Ishikawa (cell line): ENCODE data around the gene LAGE3.

Source experiments
- CEBPB ChIP-seq: IDR thresholded peaks from 2 replicates; pipeline ENCODE4 v1.6.1; 2012
- CREB1 ChIP-seq: IDR thresholded peaks from 2 replicates; pipeline ENCODE4 v1.6.1; 2012; ENCODE audit warnings: low read depth
- EGR1 ChIP-seq: IDR thresholded peaks from 2 replicates; pipeline ENCODE4 v1.6.1; 2012
- EP300 ChIP-seq: IDR thresholded peaks from 2 replicates; pipeline ENCODE4 v1.6.1; 2012; ENCODE audit warnings: borderline replicate concordance
- FOXM1 ChIP-seq: IDR thresholded peaks from 2 replicates; pipeline ENCODE4 v1.6.1; 2012; ENCODE audit warnings: low read depth, borderline replicate concordance
- NFIC ChIP-seq: IDR thresholded peaks from 2 replicates; pipeline ENCODE4 v1.6.1; 2012
- RAD21 ChIP-seq: IDR thresholded peaks from 2 replicates; pipeline ENCODE4 v1.6.1; 2012; ENCODE audit warnings: low read depth
- TAF1 ChIP-seq: IDR thresholded peaks from 2 replicates; pipeline ENCODE4 v1.6.1; 2012; ENCODE audit warnings: low read depth, mild to moderate bottlenecking
- TCF12 ChIP-seq: IDR thresholded peaks from 2 replicates; pipeline ENCODE4 v1.6.1; 2012; ENCODE audit warnings: low read depth
- TEAD4 ChIP-seq: IDR thresholded peaks from 2 replicates; pipeline ENCODE4 v1.6.1; 2012
- YY1 ChIP-seq: IDR thresholded peaks from 2 replicates; pipeline ENCODE4 v1.6.1; 2012; ENCODE audit warnings: low read depth
- ZBTB7A ChIP-seq: IDR thresholded peaks from 2 replicates; pipeline ENCODE4 v1.6.1; 2012; ENCODE audit warnings: low read depth
- TF ChIP-seq, protein P1 (sequence below): IDR thresholded peaks from 2 replicates; pipeline ENCODE4 v1.6.1; 2012; ENCODE audit warnings: low read depth, mild to moderate bottlenecking
- TF ChIP-seq, protein P2 (sequence below): IDR thresholded peaks from 2 replicates; pipeline ENCODE4 v1.6.1; 2012
- TF ChIP-seq, protein P3 (sequence below): IDR thresholded peaks from 2 replicates; pipeline ENCODE4 v1.6.1; 2012

LAGE3 gene

DNA sequence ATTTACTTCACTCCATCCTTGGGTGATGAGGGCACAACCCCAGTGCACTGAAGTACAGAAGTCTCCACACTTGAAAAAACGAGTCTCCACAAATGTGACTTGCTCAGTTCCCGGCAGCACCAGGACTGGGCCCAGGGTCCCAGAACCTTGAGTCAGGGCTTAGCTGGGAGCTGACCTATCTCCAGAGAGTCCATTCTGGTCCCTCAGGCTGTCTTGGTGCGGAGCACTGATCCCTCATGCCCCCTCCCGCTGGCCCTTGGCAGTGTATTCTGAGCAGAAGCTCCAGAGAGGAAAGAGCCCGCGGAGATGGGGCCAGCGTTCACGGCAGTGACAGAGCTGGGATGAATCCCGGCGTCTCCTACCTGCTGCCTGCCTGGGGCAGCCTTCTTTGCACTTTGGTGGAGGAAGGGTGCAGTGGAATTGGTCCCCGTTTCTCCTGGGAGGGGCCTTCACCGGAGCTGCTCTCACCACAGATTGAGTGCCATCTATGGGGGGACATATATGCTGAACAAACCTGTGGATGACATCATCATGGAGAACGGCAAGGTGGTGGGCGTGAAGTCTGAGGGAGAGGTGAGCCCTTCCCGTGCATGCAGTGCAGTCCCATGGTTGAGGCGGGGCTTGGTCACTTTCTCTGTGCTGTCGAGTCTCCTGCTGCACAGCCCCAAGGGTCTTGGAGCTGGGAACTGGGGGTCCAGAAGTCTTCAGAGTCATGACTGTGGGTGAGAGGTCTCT lies 38.3 kb downstream of the LAGE3 start:
- no peak for TF ChIP-seq FOXM1
- no peak for TF ChIP-seq YY1
- TF ChIP-seq, protein P1, sequence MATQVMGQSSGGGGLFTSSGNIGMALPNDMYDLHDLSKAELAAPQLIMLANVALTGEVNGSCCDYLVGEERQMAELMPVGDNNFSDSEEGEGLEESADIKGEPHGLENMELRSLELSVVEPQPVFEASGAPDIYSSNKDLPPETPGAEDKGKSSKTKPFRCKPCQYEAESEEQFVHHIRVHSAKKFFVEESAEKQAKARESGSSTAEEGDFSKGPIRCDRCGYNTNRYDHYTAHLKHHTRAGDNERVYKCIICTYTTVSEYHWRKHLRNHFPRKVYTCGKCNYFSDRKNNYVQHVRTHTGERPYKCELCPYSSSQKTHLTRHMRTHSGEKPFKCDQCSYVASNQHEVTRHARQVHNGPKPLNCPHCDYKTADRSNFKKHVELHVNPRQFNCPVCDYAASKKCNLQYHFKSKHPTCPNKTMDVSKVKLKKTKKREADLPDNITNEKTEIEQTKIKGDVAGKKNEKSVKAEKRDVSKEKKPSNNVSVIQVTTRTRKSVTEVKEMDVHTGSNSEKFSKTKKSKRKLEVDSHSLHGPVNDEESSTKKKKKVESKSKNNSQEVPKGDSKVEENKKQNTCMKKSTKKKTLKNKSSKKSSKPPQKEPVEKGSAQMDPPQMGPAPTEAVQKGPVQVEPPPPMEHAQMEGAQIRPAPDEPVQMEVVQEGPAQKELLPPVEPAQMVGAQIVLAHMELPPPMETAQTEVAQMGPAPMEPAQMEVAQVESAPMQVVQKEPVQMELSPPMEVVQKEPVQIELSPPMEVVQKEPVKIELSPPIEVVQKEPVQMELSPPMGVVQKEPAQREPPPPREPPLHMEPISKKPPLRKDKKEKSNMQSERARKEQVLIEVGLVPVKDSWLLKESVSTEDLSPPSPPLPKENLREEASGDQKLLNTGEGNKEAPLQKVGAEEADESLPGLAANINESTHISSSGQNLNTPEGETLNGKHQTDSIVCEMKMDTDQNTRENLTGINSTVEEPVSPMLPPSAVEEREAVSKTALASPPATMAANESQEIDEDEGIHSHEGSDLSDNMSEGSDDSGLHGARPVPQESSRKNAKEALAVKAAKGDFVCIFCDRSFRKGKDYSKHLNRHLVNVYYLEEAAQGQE = no peak
- no peak for TF ChIP-seq TEAD4
- TF ChIP-seq CREB1 = no peak
- no peak for TF ChIP-seq EP300
- no peak for TF ChIP-seq EGR1
- no peak for TF ChIP-seq TAF1
- no peak for TF ChIP-seq ZBTB7A
- TF ChIP-seq TCF12 = no peak
- no peak for TF ChIP-seq CEBPB
- TF ChIP-seq, protein P2, sequence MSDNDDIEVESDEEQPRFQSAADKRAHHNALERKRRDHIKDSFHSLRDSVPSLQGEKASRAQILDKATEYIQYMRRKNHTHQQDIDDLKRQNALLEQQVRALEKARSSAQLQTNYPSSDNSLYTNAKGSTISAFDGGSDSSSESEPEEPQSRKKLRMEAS = no peak
- TF ChIP-seq, protein P3, sequence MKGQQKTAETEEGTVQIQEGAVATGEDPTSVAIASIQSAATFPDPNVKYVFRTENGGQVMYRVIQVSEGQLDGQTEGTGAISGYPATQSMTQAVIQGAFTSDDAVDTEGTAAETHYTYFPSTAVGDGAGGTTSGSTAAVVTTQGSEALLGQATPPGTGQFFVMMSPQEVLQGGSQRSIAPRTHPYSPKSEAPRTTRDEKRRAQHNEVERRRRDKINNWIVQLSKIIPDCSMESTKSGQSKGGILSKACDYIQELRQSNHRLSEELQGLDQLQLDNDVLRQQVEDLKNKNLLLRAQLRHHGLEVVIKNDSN = no peak
- no peak for TF ChIP-seq NFIC
- TF ChIP-seq RAD21 = no peak

DNA sequence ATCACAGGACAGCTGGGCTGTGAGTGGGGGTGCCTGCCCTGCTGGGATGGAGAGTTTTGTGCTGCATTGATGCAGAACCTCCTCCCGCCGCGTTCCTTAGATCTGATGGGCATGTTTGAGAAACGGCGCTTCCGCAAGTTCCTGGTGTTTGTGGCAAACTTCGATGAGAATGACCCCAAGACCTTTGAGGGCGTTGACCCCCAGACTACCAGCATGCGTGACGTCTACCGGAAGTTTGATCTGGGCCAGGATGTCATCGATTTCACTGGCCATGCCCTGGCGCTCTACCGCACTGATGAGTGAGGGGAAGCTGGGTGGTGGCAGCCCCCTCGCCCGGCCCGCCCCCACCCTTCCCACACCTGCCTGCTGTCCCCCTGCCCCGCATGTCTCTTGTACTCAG lies 39.2 kb downstream of the LAGE3 start:
- TF ChIP-seq TAF1 (no peak), FOXM1 (no peak), CEBPB (no peak)
- TF ChIP-seq, protein P3 = no peak
- TF ChIP-seq, protein P2 = no peak

DNA sequence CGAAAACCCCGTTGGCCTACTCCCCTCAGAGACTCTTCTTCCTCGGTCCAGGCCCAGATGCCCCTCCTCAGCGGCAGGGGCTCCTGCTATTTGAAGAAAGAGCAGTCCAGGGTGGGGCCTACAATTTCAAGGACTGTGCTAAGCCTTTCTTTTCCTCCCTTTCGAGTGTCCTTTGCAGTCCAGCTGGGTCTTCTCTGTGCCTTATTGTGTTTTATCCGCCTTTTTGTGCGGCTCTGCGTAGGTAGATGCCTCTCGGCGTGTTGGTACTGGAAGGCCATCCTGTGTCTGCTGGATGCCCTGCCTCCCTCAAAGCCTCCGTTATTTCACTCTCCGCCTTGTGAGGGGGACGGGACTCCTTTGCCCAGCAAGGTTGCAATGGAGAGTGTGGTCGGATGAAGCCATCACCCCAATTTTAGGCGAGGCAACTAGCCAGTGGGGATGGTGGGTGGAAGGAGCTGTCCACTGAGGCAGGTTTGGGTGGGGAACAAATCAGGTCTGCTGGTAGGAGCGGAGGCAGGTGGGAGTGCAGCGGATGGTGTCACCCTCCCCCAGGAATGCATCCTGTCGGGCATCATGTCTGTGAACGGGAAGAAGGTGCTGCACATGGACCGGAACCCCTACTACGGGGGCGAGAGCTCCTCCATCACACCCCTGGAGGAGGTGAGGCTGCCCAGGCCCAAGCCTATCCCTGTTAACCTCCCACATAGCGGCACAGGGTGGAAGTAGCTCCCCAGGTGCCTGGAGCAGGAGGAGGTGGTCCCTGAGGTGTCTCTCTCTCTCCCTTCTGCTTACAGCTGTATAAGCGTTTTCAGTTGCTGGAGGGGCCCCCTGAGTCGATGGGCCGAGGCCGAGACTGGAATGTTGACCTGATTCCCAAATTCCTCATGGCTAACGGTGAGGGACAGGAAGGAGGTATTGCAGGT lies 40.8 kb downstream of the LAGE3 start:
- TF ChIP-seq, protein P1 = no peak
- TF ChIP-seq, protein P3 = no peak
- TF ChIP-seq EGR1 = no peak
- no peak for TF ChIP-seq NFIC
- no peak for TF ChIP-seq RAD21
- no peak for TF ChIP-seq TEAD4
- TF ChIP-seq ZBTB7A = no peak
- TF ChIP-seq CREB1 = no peak
- no peak for TF ChIP-seq YY1
- no peak for TF ChIP-seq TAF1
- TF ChIP-seq TCF12 = no peak
- no peak for TF ChIP-seq EP300
- no peak for TF ChIP-seq CEBPB
- TF ChIP-seq FOXM1 = no peak
- TF ChIP-seq, protein P2 = no peak

DNA sequence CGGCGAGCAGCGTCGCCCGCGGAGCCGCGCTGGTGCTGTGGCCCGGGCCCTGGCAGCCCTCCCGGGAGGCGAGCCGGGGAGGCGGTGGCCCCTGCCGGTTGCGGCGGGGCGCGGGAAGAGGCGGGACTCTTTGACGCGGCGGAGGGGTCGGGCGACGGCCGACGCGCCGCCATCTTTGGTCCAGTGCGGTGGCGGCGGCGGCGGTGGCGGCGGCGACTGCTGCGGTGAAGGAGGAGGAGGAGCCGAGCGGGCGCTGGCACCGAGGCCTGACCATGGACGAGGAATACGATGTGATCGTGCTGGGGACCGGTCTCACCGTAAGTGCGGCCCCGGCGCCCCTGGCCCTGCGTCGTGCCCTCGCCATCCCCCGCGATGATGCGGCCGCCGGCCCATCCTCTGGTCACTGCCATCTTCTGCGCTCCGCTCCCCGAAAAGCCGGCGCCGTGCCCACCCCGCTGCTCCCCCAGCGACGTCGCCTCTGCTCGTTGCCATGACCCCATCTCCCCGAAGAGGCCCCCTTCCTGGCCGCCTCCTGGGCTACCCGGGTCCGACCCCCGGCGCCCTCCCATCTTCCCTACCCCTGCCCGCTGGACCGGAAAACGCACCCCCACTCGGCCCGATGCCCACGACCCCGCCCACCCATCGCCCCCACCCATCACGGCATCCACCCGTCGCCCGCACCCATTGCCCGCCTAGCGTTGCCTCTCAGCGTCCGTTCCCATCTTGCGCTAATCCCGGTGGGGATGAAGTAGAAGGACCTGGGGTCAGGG lies 41.9 kb downstream of the LAGE3 start, which contains the start of gene GDI1:
GDI1 (plus strand) TSS at position 172 of the 770 bp plus-strand sequence; CDS start at position 273, 101 bp downstream.
- TF ChIP-seq EP300 (peak; percentile 20; the same call in 1 of the 2 replicates), FOXM1 (no peak), TAF1 (peak; percentile 69; the same call in 1 of the 2 replicates), ZBTB7A (no peak), CREB1 (no peak), YY1 (peak; percentile 90)
- TF ChIP-seq, protein P2 = no peak
- TF ChIP-seq, protein P3 = no peak
